Fibroblast of mammary gland (primary cell): ENCODE measurements around the gene ETNK2.

Experiments
- DNase-seq: peaks from one replicate; pipeline ENCODE4 v3.0.0-alpha.2; 2010; ENCODE audit warnings: low read depth
- H3K4me3 ChIP-seq: 2 replicates; pipeline ENCODE4 v1.5.1; 2011; ENCODE audit warnings: low read depth, mild to moderate bottlenecking, low read length, moderate library complexity; ENCODE audit not compliant: control insufficient read depth
- CTCF ChIP-seq: conservative IDR thresholded peaks from 2 replicates; pipeline ENCODE4 v1.5.1; 2011; ENCODE audit warnings: low read depth, low read length, inconsistent platforms; ENCODE audit not compliant: control insufficient read depth, insufficient read depth

Gene ETNK2

GRCh38 chr1:204141131-204141530 lies 10.7 kb downstream of the ETNK2 start:
- no peak for TF ChIP-seq CTCF
- no peak for DNase-seq
- no peak overlapping the region for H3K4me3 ChIP-seq

- no peak overlapping the region for H3K4me3 ChIP-seq
- DNase-seq: no peak
- TF ChIP-seq CTCF: no peak
Observed at GRCh38 chr1:204139952-204140351, 11.9 kb downstream of the ETNK2 start.

DNA sequence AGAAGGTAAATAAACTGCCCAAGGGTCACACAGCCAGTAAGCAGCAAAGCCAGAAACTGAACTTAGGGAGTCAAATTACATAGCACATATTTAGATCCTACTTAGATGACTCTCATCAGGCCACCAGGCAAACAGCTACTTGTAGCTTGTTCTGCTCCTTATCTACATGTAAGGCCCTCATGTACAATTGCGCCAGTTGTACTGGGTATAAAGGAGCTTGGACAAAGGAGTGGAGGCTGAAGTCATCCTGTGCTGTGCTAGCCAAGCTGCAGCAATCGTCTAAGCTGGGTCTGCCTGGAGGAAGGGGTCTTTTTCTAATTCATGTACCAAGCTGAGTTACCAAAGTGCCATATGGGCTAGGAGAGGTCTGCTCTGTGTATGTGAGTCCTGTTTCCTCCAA lies 12.8 kb downstream of the ETNK2 start:
- no peak overlapping the region for H3K4me3 ChIP-seq
- no peak for TF ChIP-seq CTCF
- no peak for DNase-seq

DNA sequence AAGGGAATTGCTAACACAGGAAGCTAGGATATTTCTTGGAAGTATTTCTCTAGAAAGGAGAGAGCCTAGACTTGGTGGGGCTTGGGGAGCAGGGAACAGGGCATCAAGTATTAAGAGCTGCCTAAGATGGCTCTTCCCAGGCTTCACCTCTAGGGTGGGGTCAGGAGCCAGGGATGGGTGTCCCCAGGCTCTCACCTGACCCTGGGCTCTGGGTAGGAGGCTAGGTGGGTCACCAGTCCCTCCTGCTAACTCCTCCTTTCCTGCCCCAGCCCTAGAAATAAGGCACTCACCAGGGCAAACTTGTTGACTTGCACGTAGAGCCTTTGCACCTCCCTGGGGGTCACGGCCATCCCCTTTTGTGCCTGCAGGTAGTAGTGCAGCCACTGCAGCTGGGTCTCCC lies 15.0 kb downstream of the ETNK2 start:
- no peak for TF ChIP-seq CTCF

GRCh38 chr1:204134103-204134502 lies 17.7 kb downstream of the ETNK2 start:
- DNase-seq: no peak
- TF ChIP-seq CTCF: no peak
- H3K4me3 ChIP-seq: no peak overlapping the region

More for the DNA sequence above, 15.0 kb downstream of the ETNK2 start:
- no peak overlapping the region for H3K4me3 ChIP-seq
- DNase-seq: no peak

GRCh38 chr1:204132718-204133117 lies 19.1 kb downstream of the ETNK2 start:
- no peak for TF ChIP-seq CTCF
- DNase-seq: no peak
- H3K4me3 ChIP-seq: no peak overlapping the region

DNA sequence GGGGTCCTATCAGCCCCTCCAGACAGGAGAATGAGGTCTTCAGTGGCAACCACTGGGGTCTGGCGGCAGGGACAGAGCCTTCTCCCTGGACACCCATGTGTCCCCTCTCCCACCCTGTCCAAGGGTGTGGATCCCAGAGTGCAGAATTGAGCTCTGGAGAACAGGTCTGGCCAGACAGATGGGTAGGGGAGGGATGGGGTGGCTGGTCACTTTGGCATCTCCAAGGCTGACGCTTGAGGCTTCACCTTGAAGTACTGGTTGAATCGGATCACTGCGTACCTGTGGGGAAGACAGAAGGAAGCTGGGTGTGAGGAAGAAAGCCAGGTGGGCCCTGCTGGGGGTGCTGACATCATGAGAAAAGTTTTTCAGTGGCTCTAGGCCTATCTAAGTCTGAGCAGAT lies 19.9 kb downstream of the ETNK2 start:
- no peak for DNase-seq
- no peak overlapping the region for H3K4me3 ChIP-seq
- TF ChIP-seq CTCF: no peak
